Measurements from ENCODE around the gene ACSF3.
"Not testable (repeated sequence)": the region's sequence is repeated elsewhere in the genome, so short reads cannot be mapped to it uniquely, and the experiment has no call there.

DNA sequence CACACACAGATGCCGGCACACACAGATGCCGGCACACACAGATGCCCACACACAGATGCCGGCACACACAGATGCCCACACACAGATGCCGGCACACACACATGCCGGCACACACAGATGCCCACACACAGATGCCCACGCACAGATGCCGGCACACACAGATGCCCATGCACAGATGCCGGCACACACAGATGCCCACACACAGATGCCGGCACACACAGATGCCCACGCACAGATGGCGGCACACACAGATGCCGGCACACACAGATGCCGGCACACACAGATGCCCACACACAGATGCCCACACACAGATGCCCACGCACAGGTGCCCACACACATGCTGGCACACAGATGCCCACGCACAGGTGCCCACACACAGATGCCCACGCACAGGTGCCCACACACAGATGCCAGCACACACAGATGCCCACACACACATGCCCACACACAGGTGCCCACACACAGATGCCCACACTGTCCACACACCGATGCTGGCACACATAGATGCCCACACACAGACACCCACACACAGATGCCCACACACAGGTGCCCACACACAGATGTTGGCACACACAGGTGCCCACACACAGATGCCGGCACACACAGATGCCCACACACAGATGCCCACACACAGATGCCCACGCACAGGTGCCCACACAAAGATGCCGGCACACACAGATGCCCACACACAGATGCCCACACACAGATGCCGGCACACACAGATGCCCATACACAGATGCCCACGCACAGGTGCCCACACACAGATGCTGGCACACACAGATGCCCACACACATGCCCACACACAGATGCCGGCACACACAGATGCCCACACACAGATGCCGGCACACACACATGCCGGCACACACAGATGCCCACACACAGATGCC is 95.1 kb downstream of the ACSF3 start:
- TF ChIP-seq, protein P1, sequence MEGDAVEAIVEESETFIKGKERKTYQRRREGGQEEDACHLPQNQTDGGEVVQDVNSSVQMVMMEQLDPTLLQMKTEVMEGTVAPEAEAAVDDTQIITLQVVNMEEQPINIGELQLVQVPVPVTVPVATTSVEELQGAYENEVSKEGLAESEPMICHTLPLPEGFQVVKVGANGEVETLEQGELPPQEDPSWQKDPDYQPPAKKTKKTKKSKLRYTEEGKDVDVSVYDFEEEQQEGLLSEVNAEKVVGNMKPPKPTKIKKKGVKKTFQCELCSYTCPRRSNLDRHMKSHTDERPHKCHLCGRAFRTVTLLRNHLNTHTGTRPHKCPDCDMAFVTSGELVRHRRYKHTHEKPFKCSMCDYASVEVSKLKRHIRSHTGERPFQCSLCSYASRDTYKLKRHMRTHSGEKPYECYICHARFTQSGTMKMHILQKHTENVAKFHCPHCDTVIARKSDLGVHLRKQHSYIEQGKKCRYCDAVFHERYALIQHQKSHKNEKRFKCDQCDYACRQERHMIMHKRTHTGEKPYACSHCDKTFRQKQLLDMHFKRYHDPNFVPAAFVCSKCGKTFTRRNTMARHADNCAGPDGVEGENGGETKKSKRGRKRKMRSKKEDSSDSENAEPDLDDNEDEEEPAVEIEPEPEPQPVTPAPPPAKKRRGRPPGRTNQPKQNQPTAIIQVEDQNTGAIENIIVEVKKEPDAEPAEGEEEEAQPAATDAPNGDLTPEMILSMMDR (IDR thresholded peaks at IDR 0.05; ENCODE audit: low read length), result not testable (repeated sequence)
- not testable (repeated sequence) for TF ChIP-seq EZH2 (IDR thresholded peaks at IDR 0.05; ENCODE audit: borderline replicate concordance, low read length)

All from OCI-LY1 (cell line).